Astrocyte (in vitro differentiated cells and primary cell): Measurements from ENCODE around the gene ITCH. TPM values are rescaled to one million over a fixed set of nuclear protein-coding genes. Genes with fewer than 3 reads are reported as not detected.

Experiments used
- DNase-seq: peaks from one replicate; pipeline ENCODE4 v3.0.0-alpha.2; 2010; ENCODE audit warnings: low read depth
- FAIRE-seq: peaks from 2 replicates; lab custom pipeline; 2011; peaks lifted over from hg19 to GRCh38; lab: Jason Lieb, UNC
- H2AFZ ChIP-seq: 2 replicates; pipeline ENCODE4 v1.6.0; 2012; ENCODE audit warnings: low read depth, low read length, inconsistent platforms
- H3K27ac ChIP-seq: 2 replicates; pipeline ENCODE4 v1.5.1; 2011; ENCODE audit warnings: low read depth, low read length, inconsistent platforms
- H3K27me3 ChIP-seq: 2 replicates; pipeline ENCODE4 v1.6.0; 2011; ENCODE audit warnings: low read length, inconsistent platforms; ENCODE audit not compliant: insufficient read depth
- H3K36me3 ChIP-seq: 2 replicates; pipeline ENCODE4 v1.5.1; 2011; ENCODE audit warnings: low read length, inconsistent platforms; ENCODE audit not compliant: insufficient read depth
- H3K4me1 ChIP-seq: 2 replicates; pipeline ENCODE4 v1.5.1; 2011; ENCODE audit warnings: low read length, inconsistent platforms; ENCODE audit not compliant: insufficient read depth
- H3K4me2 ChIP-seq: 2 replicates; pipeline ENCODE4 v1.6.0; 2012; ENCODE audit warnings: low read length, inconsistent platforms
- H3K4me3 ChIP-seq: 2 replicates; pipeline ENCODE4 v1.5.1; 2011; ENCODE audit warnings: low read depth, mild to moderate bottlenecking, low read length, inconsistent platforms; ENCODE audit not compliant: insufficient read depth
- H3K79me2 ChIP-seq: 2 replicates; pipeline ENCODE4 v1.6.0; 2012; ENCODE audit warnings: mild to moderate bottlenecking, low read length, inconsistent platforms; ENCODE audit not compliant: insufficient read depth
- H3K9ac ChIP-seq: 2 replicates; pipeline ENCODE4 v1.6.0; 2012; ENCODE audit warnings: mild to moderate bottlenecking, low read length, inconsistent platforms
- H3K9me3 ChIP-seq: 2 replicates; pipeline ENCODE4 v1.5.1; 2012; ENCODE audit warnings: low read depth, mild to moderate bottlenecking, low read length, inconsistent platforms; ENCODE audit not compliant: insufficient read depth
- H4K20me1 ChIP-seq: 2 replicates; pipeline ENCODE4 v1.6.0; 2012; ENCODE audit warnings: low read length, inconsistent platforms; ENCODE audit not compliant: insufficient read depth
- H3K27ac Mint-ChIP-seq: one replicate; pipeline ENCODE4 v1.8.0; 2021; ENCODE audit warnings: mild to moderate bottlenecking, mixed read lengths; ENCODE audit not compliant: unreplicated experiment
- H3K27me3 Mint-ChIP-seq: one replicate; pipeline ENCODE4 v1.8.0; 2021; ENCODE audit warnings: low read depth, mixed read lengths; ENCODE audit not compliant: unreplicated experiment
- H3K36me3 Mint-ChIP-seq: one replicate; pipeline ENCODE4 v1.8.0; 2021; ENCODE audit warnings: low read depth, mixed read lengths; ENCODE audit not compliant: unreplicated experiment
- H3K4me1 Mint-ChIP-seq: one replicate; pipeline ENCODE4 v1.8.0; 2021; ENCODE audit warnings: low read depth, mixed read lengths; ENCODE audit not compliant: unreplicated experiment
- H3K4me3 Mint-ChIP-seq: one replicate; pipeline ENCODE4 v1.8.0; 2021; ENCODE audit warnings: mild to moderate bottlenecking, moderate library complexity, mixed read lengths; ENCODE audit not compliant: unreplicated experiment
- H3K9me3 Mint-ChIP-seq: one replicate; pipeline ENCODE4 v1.8.0; 2021; ENCODE audit warnings: mild to moderate bottlenecking, mixed read lengths; ENCODE audit not compliant: unreplicated experiment
- EZH2 ChIP-seq: IDR thresholded peaks from 2 replicates; pipeline ENCODE4 v1.6.1; 2012; ENCODE audit warnings: mild to moderate bottlenecking, low read length, inconsistent platforms; ENCODE audit not compliant: insufficient read depth
- total RNA-seq: library from RNA; stranded (reverse); gene quantifications from 2 replicates; pipeline ENCODE4 v1.2.1, GENCODE V29; 2021
- TF ChIP-seq, protein P1 (sequence below): IDR thresholded peaks from 2 replicates; pipeline ENCODE4 v1.5.1; 2011; ENCODE audit warnings: low read depth, mild to moderate bottlenecking, inconsistent platforms, low read length, moderate library complexity; ENCODE audit not compliant: insufficient read depth

Gene ITCH
- total RNA-seq, 1 donor from 2014 or later, result 79.0 TPM

DNA sequence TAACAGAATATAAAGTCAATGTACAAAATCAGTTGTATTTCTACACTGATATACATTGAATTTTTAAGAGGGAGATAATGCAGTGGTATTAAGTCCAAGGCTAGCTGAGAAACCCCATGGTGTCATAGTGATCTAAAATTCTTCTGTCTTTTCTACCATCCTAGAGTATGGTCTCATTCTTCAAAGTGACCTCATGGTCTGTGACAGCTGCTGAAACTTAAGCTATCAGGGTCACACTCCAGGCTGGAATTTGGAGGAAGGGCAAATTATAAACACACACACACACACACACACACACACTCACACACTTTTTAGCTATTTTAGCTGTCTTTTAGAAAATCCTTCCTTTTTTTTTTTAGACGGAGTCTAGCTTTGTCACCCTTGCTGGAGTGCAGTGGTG, 105.9 kb downstream of the ITCH start:
- Mint-ChIP-seq H3K4me1 (peaks cover 27% of the 10 kb centered on the region), H3K27me3 (no peaks in the 10 kb centered on the region), H3K27ac (peak overlapping the region; percentile 47), H3K4me3 (no peak overlapping the region), H3K9me3 (no peaks in the 10 kb centered on the region), H3K36me3 (peaks cover 3% of the 10 kb centered on the region)
- Histone ChIP-seq H3K4me1 (peaks cover 8% of the 10 kb centered on the region), H3K4me2 (no peak overlapping the region), H3K4me3 (no peak overlapping the region), H3K9ac (no peak overlapping the region), H2AFZ (no peak overlapping the region), H4K20me1 (peaks cover 39% of the 10 kb centered on the region), H3K79me2 (peaks cover 33% of the 10 kb centered on the region), H3K36me3 (peaks cover 18% of the 10 kb centered on the region), H3K27me3 (no peaks in the 10 kb centered on the region), H3K9me3 (no peaks in the 10 kb centered on the region), H3K27ac (no peak overlapping the region)
- DNase-seq, result no peak
- TF ChIP-seq EZH2, result no peak
- TF ChIP-seq, protein P1, sequence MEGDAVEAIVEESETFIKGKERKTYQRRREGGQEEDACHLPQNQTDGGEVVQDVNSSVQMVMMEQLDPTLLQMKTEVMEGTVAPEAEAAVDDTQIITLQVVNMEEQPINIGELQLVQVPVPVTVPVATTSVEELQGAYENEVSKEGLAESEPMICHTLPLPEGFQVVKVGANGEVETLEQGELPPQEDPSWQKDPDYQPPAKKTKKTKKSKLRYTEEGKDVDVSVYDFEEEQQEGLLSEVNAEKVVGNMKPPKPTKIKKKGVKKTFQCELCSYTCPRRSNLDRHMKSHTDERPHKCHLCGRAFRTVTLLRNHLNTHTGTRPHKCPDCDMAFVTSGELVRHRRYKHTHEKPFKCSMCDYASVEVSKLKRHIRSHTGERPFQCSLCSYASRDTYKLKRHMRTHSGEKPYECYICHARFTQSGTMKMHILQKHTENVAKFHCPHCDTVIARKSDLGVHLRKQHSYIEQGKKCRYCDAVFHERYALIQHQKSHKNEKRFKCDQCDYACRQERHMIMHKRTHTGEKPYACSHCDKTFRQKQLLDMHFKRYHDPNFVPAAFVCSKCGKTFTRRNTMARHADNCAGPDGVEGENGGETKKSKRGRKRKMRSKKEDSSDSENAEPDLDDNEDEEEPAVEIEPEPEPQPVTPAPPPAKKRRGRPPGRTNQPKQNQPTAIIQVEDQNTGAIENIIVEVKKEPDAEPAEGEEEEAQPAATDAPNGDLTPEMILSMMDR, result no peak
- no peak for FAIRE-seq

DNA sequence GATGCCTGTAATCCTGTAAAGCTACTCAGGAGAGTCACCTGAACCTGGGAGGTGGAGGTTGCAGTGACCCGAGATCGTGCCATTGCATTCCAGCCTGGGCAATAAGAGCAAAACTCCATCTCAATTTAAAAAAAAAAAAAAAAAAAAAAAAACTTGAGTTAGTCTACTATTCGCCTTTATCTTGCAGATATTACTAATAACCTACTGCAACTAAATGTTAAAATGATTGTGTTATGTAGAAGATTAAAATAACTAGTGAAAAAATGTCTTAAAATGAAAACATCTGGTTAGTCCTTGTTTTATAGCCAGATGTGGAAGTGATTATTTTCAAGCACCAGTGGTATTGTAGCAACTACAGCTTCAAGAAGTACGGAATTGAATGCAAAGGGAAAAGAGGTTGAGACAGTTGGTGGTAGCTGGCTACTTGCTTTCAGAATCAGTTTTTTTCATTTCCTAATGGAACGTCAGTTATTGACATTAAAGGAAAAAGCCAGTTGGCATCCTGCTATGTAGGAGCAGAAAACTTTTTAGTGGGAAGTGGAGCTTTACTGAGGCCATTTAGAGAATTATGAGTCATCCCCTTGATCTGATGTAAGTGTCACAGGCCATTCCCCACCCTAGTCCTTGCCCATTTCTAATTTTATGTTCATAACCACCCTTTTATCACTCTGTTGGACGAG, 109.3 kb downstream of the ITCH start:
- Mint-ChIP-seq H3K9me3 (no peaks in the 10 kb centered on the region), H3K36me3 (peaks cover 9% of the 10 kb centered on the region), H3K27ac (peak overlapping the region; percentile 41), H3K4me3 (no peak overlapping the region), H3K4me1 (peaks cover 28% of the 10 kb centered on the region), H3K27me3 (no peaks in the 10 kb centered on the region)
- Histone ChIP-seq H3K27ac (no peak overlapping the region), H3K27me3 (no peaks in the 10 kb centered on the region), H3K4me2 (peak overlapping the region; percentile 34), H3K4me3 (no peak overlapping the region), H3K9me3 (no peaks in the 10 kb centered on the region), H3K9ac (no peak overlapping the region), H4K20me1 (peaks cover 39% of the 10 kb centered on the region), H3K36me3 (peaks cover 20% of the 10 kb centered on the region), H3K79me2 (peaks cover 9% of the 10 kb centered on the region), H3K4me1 (peaks cover 10% of the 10 kb centered on the region), H2AFZ (no peak overlapping the region)
- FAIRE-seq (peak; percentile 87), DNase-seq (peak; percentile 59)
- TF ChIP-seq EZH2, result no peak
- TF ChIP-seq, protein P1, result no peak

DNA sequence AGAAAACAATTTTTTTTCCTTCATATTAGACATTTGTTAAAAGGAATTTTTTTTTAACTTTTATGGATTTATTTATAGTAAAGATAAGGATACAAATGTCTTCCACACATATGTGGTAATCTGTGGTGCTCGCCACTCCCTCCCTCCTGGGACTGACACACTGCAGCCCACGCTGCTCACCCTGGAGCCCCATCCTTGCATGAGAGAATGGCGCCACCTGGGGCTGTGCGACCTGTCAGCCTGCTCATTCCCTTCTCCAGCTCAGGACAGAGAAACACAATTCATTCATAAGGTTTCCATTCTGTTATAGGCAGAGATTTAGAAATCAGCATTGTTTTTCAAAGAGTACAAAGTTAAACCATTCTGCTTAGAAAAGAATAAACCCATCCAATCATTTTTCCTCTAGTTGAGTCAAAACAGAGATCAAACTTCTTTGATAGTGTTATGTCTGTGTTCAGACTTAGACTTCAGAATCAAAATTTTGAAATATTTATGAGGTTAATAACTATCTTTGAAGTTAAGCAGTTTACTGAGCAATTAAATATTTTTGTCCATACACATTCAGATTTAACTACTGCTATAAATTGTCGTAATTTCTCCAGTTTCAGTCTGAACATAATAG, 110.3 kb downstream of the ITCH start:
- no peak overlapping the region for H3K27ac ChIP-seq
- Mint-ChIP-seq H3K36me3 (peaks cover 11% of the 10 kb centered on the region), H3K27ac (peak overlapping the region; percentile 41), H3K9me3 (no peaks in the 10 kb centered on the region), H3K4me3 (no peak overlapping the region), H3K27me3 (no peaks in the 10 kb centered on the region), H3K4me1 (peaks cover 28% of the 10 kb centered on the region)
- H3K4me3 ChIP-seq, result no peak overlapping the region
- peaks cover 10% of the 10 kb centered on the region for H3K4me1 ChIP-seq
- no peak overlapping the region for H2AFZ ChIP-seq
- FAIRE-seq, result no peak
- peak; percentile 14 for DNase-seq
- TF ChIP-seq EZH2, result no peak
- TF ChIP-seq, protein P1, result peak; percentile 26
- no peaks in the 10 kb centered on the region for H3K27me3 ChIP-seq
- no peak overlapping the region for H3K9ac ChIP-seq
- H3K79me2 ChIP-seq, result peaks cover 8% of the 10 kb centered on the region
- no peaks in the 10 kb centered on the region for H3K9me3 ChIP-seq
- peaks cover 27% of the 10 kb centered on the region for H3K36me3 ChIP-seq
- no peak overlapping the region for H3K4me2 ChIP-seq
- H4K20me1 ChIP-seq, result peaks cover 39% of the 10 kb centered on the region
